Left cardiac atrium (tissue), 2 donors: ENCODE measurements around the gene SCNN1G. TPM values are rescaled to one million over a fixed set of nuclear protein-coding genes. Genes with fewer than 3 reads are reported as not detected.

Experiments
- total RNA-seq, 2 donors: library from RNA; stranded (reverse); fragmentation: NEBNext Ultra II Directional; extraction: Animal tissue kit (Norgen Biotek cat#: 25700); gene quantifications; one replicate each; pipeline ENCODE4 v1.2.1, GENCODE V29; 2021
- donor health status: DM: no; HTN: yes; CAD: no; lungs with severe emphysema.
- donor health status: DM: yes; HTN: yes; CAD: no.

SCNN1G gene
- total RNA-seq, 2 donors from 2014 or later = 0.13 TPM; not detected in 1

Other genes starting within 250 kb of the SCNN1G start
- gene USP31, start 33.3 kb upstream of the SCNN1G start, total RNA-seq = 10 to 100 TPM; 24.0 to 31.1 TPM
- gene SCNN1B, start 119.6 kb downstream of the SCNN1G start, total RNA-seq = under 1 TPM; 0.18 to 0.91 TPM